GM12873 (cell line): ENCODE results near the gene ACBD7.

Experiments used
- TF ChIP-seq, protein P1 (sequence below): IDR thresholded peaks from 2 replicates; pipeline ENCODE4 v1.5.1; 2012; ENCODE audit warnings: low read depth, mild to moderate bottlenecking, moderate library complexity, low read length, control low read depth; ENCODE audit not compliant: insufficient read depth; ENCODE audit errors: missing control alignments

ACBD7 gene

DNA sequence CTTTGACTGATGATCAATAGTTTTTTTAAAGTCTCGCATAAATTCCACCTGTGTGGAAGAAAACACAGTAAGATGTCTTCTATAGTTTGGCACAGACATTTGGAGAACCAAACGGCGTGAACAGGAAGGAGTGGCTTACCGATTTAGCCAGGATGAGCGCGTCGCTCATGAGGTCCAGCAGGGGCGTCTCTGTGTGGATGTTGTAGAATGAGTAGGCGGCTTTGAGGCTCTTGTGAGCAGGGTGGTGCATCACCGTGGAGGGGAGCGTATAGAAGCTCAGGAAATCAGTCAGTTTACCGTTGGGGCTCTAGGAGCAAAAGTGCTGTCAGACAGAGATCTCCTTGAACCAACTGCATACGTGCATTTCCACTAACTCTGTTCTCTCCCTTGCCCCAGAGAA, 24.1 kb upstream of the ACBD7 start:
- TF ChIP-seq, protein P1, sequence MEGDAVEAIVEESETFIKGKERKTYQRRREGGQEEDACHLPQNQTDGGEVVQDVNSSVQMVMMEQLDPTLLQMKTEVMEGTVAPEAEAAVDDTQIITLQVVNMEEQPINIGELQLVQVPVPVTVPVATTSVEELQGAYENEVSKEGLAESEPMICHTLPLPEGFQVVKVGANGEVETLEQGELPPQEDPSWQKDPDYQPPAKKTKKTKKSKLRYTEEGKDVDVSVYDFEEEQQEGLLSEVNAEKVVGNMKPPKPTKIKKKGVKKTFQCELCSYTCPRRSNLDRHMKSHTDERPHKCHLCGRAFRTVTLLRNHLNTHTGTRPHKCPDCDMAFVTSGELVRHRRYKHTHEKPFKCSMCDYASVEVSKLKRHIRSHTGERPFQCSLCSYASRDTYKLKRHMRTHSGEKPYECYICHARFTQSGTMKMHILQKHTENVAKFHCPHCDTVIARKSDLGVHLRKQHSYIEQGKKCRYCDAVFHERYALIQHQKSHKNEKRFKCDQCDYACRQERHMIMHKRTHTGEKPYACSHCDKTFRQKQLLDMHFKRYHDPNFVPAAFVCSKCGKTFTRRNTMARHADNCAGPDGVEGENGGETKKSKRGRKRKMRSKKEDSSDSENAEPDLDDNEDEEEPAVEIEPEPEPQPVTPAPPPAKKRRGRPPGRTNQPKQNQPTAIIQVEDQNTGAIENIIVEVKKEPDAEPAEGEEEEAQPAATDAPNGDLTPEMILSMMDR: no peak

DNA sequence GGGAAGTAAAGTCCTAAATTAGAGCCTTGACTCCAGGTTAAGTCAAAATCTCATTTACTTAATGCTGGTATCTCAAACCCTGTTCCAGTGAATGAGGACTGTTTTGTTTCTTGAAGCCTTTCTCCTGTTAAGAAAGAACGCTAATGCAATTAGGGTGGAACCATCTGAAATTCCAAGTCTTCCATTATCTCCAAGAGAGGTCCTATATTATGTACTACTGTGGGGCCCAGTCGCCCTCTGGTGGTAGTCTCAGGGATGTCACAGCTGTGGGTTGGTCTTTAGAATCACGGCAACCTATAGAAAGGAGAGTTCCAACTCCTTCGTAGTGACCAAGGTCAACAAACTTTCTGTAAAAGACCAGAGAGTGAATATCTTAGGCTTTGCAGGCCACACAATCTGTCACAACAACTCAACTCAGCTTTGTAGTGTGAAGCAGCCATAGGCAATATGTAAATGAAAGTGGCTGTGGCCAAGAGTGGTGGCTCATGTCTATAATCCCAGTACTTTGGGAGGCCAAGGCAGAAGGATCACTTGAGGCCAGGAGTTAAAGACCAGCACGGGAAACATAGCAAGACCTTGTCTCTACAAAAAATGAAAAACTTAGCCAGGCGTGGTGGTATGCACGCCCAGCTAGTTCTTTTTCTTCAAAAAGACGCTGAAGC, 17.9 kb upstream of the ACBD7 start:
- TF ChIP-seq, protein P1: peak; percentile 91

DNA sequence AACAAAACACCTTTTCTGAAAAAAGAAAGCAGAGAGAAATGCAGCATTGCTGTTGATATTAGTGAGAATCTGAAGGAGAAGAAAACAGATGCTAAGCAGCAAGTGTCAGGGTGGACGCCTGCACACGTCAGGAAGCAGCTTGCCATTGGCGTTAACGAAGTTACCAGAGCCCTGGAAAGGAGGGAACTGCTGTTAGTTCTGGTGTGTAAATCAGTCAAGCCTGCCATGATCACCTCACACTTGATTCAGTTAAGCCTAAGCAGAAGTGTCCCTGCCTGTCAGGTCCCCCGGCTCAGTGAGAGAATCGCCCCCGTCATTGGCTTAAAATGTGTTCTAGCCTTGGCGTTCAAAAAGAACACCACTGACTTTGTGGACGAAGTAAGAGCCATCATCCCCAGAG, 14.9 kb upstream of the ACBD7 start:
- TF ChIP-seq, protein P1: no peak

DNA sequence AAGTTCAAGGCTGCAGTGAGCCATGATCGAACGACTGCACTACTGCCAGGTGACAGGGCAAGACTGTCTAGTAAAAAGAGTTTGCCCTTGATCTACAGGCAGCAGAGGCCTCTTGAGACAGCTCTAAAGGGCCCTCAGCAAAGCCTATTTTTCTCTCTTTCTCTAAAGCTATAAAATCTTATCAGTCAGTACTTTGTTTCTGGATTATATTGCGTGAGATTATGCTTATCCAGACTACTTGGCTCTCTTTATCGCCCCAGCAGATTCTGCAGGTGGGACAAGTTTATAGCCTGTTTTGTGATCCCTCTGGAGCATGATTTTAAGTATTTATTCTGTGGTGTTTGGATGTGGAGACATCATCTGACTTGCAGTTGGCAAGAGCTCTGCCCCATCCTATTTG, 11.3 kb upstream of the ACBD7 start:
- TF ChIP-seq, protein P1: no peak

DNA sequence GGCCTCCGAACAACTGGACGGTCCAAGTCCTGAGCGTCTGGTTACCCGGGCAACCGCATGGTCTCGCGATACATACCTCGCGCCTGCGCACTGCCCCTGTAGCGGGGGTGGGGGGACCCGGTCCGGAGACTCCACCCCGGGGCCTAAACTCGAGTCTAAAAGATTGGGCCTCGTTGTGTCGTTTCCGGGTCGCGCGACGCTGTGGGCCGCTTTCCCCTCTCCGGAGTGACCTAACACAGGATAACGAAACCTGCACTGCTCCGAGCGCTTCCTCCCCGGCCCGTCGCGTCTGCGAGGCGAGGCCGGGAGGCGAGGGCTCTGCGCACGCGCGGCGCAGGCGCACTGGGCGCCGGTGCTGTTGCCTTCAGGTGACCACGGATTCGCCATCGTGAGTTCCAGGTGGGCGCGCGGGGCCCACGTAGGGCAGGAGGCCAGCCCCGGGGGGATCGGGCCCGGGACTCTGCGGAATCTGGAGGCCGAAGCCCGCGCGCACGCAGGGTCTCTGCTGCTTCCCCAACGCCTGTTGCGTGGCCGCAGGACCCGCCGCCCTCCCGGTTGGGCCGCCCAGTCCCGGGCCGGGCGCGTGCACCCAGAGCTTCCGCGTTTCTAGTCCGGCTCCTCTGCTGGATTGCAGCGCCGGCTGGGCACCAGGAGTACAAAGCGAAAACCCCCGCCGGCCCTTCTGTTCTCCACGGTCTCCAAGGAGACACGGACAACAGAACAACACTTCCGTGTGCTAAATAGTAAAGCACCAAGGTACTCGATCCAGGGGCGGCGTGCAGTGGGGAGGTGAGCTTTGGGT, 8.6 kb upstream of the ACBD7 start, which contains the start of gene RPP38:
RPP38 (plus strand) TSS at position 345 of the 802 bp plus-strand sequence. CDS start 5,960 bp downstream, outside the sequence.
- TF ChIP-seq, protein P1: no peak

DNA sequence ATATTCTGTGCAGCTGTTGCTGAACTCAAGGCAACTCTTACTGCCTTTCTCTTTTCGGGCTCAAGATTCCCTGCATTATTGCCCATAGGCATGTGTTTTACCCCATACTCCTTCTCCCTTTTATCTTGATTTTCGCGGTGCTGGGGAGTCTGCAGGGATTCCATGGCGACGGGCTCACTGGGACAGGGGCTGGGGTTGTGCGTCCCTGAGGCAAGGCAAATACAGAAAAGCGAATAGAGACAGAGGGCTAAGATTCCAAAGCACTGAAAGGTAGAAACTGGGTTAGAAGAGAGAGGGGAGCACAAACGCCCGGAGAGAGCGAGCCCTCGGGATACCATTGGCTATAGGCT, 8.1 kb upstream of the ACBD7 start:
- TF ChIP-seq, protein P1: no peak

DNA sequence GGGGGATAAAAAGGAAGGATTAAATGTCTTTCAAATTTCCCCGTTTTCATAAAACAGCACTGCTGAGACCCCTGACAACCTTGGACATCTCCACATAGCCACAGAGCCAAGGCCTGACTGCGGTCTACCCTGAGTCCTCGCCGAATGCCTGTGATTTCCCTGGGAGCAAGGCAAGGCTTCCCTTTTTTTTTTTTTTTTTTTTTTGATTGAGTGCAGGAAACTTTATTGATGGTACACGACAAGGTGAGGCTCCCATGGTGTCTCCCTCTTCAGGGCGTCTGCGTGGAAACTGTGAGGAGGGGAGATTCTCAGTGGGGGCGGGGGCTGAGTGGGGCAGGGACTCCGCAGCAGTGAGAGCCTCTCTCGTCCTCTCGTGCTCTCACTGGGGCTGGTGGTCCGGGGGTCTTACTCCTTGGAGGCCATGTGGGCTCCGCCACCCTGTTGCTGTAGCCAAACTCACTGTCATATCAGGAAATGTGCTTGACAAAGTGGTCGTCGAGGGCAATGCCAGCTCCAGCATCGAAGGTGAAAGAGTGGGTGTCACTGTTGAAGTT, 4.4 kb upstream of the ACBD7 start:
- TF ChIP-seq, protein P1: no peak
